ENCODE data around the gene FOXB1. TPM values are rescaled to one million over a fixed set of nuclear protein-coding genes. Genes with fewer than 3 reads are reported as not detected.

The FOXB1 gene
- total and polyA plus RNA-seq, 8 donors: not detected

GRCh38 chr15:60020736-60021135, 16.6 kb downstream of the FOXB1 start:
- H3K4me3 ChIP-seq: no peak overlapping the region
- DNase-seq: no peak
- H3K27me3 ChIP-seq: peaks cover 0 to 35% (median 0%) of the 10 kb centered on the region in 3 donors
- no peaks in the 10 kb centered on the region for H3K36me3 ChIP-seq
- intact Hi-C loops (cut with DNase I; ENCODE audit: low total_unique reads): no loop called here
- peaks cover 0 to 15% (median 6%) of the 10 kb centered on the region in 4 donors for H3K9me3 ChIP-seq
- 18 to 37% (median 26%) methylated on average over 3 of the region's 3 CpGs for WGBS, 5 donors
- no peak overlapping the region for H3K27ac ChIP-seq
- H3K4me1 ChIP-seq: no peaks in the 10 kb centered on the region
- TF ChIP-seq POLR2A (IDR thresholded peaks at IDR 0.05): no peak

- no peak for DNase-seq
- H3K27me3 ChIP-seq: peaks cover 0 to 25% (median 0%) of the 10 kb centered on the region in 3 donors
- peaks cover 0 to 14% (median 6%) of the 10 kb centered on the region in 4 donors for H3K9me3 ChIP-seq
- no peaks in the 10 kb centered on the region for H3K36me3 ChIP-seq
- H3K27ac ChIP-seq: no peak overlapping the region
- no peaks in the 10 kb centered on the region for H3K4me1 ChIP-seq
- no peak overlapping the region for H3K4me3 ChIP-seq
- TF ChIP-seq POLR2A (IDR thresholded peaks at IDR 0.05) (no peak), CTCF (IDR thresholded peaks at IDR 0.05) (no peak), POLR2AphosphoS5 (IDR thresholded peaks at IDR 0.05) (no peak)
- 73 to 80% (median 77%) methylated on average over 7 of the region's 7 CpGs for WGBS, 5 donors
- intact Hi-C loops (cut with DNase I; ENCODE audit: low total_unique reads): no loop called here
Observed at GRCh38 chr15:60021589-60022378, 17.7 kb downstream of the FOXB1 start.

- DNase-seq: no peak
- H3K36me3 ChIP-seq: no peaks in the 10 kb centered on the region
- H3K4me1 ChIP-seq: no peaks in the 10 kb centered on the region
- H3K4me3 ChIP-seq: no peak overlapping the region
- intact Hi-C loops (cut with DNase I; ENCODE audit: low total_unique reads): no loop called here
- H3K27ac ChIP-seq: no peak overlapping the region
- WGBS, 5 donors: 61 to 76% (median 68%) methylated on average over 3 of the region's 3 CpGs
- TF ChIP-seq POLR2A (IDR thresholded peaks at IDR 0.05) (no peak), POLR2AphosphoS5 (IDR thresholded peaks at IDR 0.05) (no peak), EP300 (IDR thresholded peaks at IDR 0.05) (no peak), CTCF (IDR thresholded peaks at IDR 0.05) (no peak)
- H3K9me3 ChIP-seq: peaks cover 0 to 8% (median 5%) of the 10 kb centered on the region in 4 donors
- H3K27me3 ChIP-seq: peaks cover 0 to 21% (median 0%) of the 10 kb centered on the region in 3 donors
Observed at GRCh38 chr15:60022379-60022741, 18.2 kb downstream of the FOXB1 start.

GRCh38 chr15:60026555-60026954, 22.4 kb downstream of the FOXB1 start:
- Histone ChIP-seq H3K9me3 (peaks cover 0 to 6% (median 0%) of the 10 kb centered on the region in 4 donors), H3K36me3 (no peaks in the 10 kb centered on the region), H3K4me3 (no peak overlapping the region), H3K27ac (no peak overlapping the region), H3K4me1 (no peaks in the 10 kb centered on the region), H3K27me3 (peaks cover 0 to 24% (median 0%) of the 10 kb centered on the region in 3 donors)
- intact Hi-C loops (cut with DNase I; ENCODE audit: low total_unique reads): no loop called here
- 55 to 68% (median 62%) methylated on average over 2 of the region's 2 CpGs for WGBS, 5 donors
- no peak for TF ChIP-seq POLR2A (IDR thresholded peaks at IDR 0.05)
- TF ChIP-seq EP300 (IDR thresholded peaks at IDR 0.05): no peak
- no peak for TF ChIP-seq POLR2AphosphoS5 (IDR thresholded peaks at IDR 0.05)
- TF ChIP-seq CTCF (IDR thresholded peaks at IDR 0.05): no peak
- DNase-seq: no peak

GRCh38 chr15:60035344-60035743, 31.2 kb downstream of the FOXB1 start:
- Histone ChIP-seq H3K27ac (no peak overlapping the region), H3K4me3 (no peak overlapping the region), H3K9me3 (peaks cover 0 to 10% (median 0%) of the 10 kb centered on the region in 4 donors), H3K36me3 (no peaks in the 10 kb centered on the region), H3K4me1 (no peaks in the 10 kb centered on the region), H3K27me3 (peaks cover 0 to 7% (median 0%) of the 10 kb centered on the region in 3 donors)
- intact Hi-C loops (cut with DNase I; ENCODE audit: low total_unique reads): no loop called here
- TF ChIP-seq POLR2A (IDR thresholded peaks at IDR 0.05) (no peak), EP300 (IDR thresholded peaks at IDR 0.05) (no peak), POLR2AphosphoS5 (IDR thresholded peaks at IDR 0.05) (no peak), CTCF (IDR thresholded peaks at IDR 0.05) (no peak)
- WGBS, 5 donors: 37 to 50% (median 38%) methylated on average over 3 of the region's 3 CpGs
- DNase-seq: no peak

Measured in stomach (tissue), 9 donors.